Measurements from ENCODE around the gene FNDC3A.

FNDC3A gene

DNA sequence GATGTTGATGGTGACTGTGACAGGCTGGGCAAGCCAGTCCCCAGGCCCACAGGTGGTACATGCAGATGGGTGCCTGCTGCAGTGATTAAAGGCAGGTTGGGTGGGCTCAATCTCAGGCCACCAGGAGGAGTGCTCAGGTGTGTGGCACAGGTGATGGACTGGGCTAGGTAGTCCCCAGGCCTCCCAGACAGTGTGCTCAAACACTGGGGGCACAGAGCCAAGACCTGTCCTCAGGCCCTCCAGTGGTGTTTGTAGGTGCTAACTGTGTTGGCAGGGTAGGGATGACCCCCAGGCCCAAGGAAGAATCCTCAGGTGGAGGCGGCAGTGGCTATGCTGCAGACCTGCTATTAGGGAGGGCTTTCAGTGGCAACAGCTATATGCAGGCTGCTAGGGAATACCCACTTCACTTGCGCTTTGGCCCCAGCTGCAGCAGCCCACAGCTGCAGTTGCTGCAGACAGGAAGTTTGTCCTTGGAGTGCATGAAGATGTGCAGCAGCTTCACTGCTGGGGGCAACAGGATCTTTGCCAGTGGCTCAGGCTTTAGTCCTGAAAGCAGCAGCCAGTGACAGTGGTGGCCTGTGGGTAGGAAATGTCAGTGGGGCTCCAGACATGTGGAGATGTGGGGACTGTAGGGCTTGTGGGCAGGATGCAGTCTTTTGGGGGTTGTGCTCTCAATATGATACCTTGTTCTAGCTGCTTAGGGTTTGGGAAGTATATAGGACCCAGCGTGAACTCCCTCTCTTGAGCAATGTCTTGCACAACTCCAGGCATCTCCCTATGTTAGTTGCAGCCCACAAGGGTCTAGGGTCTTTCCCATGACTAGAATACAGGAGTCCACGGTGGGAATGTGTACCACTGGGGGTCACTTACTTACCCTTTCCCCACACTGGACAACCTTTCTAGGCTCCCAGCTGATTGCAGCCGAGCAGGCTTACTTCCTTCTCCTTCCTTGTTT, 190.4 kb downstream of the FNDC3A start:
- Histone ChIP-seq H3K27me3 (ENCODE audit: control insufficient read depth in 5 of 5, insufficient read depth in 4 of 5, low read length in 5 of 5) (no peaks in the 10 kb centered on the region), H3K9me3 (ENCODE audit: control insufficient read depth in 5 of 5, low read length in 5 of 5) (peaks cover 0 to 17% (median 13%) of the 10 kb centered on the region in 5 donors), H3K4me1 (ENCODE audit: control insufficient read depth in 5 of 5, insufficient read depth in 5 of 5, low read length in 5 of 5) (no peaks in the 10 kb centered on the region), H3K4me3 (ENCODE audit: low read depth in 1 of 5, low read length in 5 of 5) (no peak overlapping the region), H3K9ac (ENCODE audit: low read length in 5 of 5) (no peak overlapping the region), H3K27ac (ENCODE audit: low read depth, low read length) (no peak overlapping the region), H3K36me3 (ENCODE audit: control insufficient read depth in 5 of 5, insufficient read depth in 5 of 5, low read length in 5 of 5) (peaks cover 7 to 36% (median 25%) of the 10 kb centered on the region in 5 donors)

DNA sequence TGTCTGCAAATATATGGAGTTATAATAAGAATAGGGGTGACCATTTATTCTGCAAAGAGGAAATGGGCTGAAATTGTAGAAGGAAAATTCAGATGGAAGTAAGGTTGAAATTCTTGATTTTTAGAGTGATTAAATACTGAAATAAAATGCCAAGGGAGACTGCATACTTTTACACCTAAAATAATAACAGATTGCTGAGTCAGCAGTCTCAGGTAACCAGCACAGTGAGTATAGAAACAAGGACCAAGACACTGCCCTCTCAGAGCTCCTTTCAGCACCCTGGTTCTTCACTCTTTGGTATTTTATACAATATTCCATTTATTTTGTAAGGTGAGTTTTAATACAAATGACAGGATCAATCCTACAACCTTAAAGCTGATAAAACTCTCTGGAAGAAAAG, 195.6 kb downstream of the FNDC3A start:
- H3K9ac ChIP-seq (ENCODE audit: low read length in 5 of 5) = no peak overlapping the region
- H3K4me1 ChIP-seq (ENCODE audit: control insufficient read depth in 5 of 5, insufficient read depth in 5 of 5, low read length in 5 of 5) = no peaks in the 10 kb centered on the region
- H3K36me3 ChIP-seq (ENCODE audit: control insufficient read depth in 5 of 5, insufficient read depth in 5 of 5, low read length in 5 of 5) = peaks cover 10 to 32% (median 25%) of the 10 kb centered on the region in 5 donors
- H3K9me3 ChIP-seq (ENCODE audit: control insufficient read depth in 5 of 5, low read length in 5 of 5) = no peaks in the 10 kb centered on the region
- no peak overlapping the region for H3K4me3 ChIP-seq (ENCODE audit: low read depth in 1 of 5, low read length in 5 of 5)
- no peak overlapping the region for H3K27ac ChIP-seq (ENCODE audit: low read depth, low read length)
- no peaks in the 10 kb centered on the region for H3K27me3 ChIP-seq (ENCODE audit: control insufficient read depth in 5 of 5, insufficient read depth in 4 of 5, low read length in 5 of 5)

DNA sequence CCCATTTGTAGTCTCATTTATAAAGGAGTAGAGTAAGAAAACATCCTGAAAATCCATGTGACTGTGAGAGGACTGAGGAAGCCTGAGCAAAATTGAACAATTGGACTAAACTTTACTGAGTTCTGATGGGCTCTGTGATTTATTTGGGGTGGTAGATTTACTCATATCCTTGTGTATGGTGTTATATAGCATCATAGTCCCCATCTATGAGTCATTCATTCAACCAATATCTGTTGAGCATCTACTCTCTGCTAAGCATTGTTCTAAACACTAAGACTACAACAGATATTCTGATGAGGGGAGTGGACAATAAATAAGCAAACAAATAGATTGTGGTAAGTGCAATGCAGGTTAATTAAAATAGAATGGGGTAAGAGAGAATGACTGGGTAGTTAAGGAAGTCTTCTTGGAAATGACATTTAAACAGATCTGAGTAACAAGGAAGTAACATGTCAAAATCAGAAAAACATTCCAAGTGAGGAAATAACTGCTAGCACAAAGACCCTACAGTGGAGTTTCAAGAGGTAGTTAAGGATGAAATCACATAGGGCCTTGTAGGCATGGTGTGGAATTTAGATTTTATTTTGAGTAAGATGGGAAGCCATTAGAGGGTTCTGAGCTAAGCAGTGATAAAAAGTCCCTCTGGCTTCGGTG, 208.1 kb downstream of the FNDC3A start:
- Histone ChIP-seq H3K9me3 (ENCODE audit: control insufficient read depth in 5 of 5, low read length in 5 of 5) (no peaks in the 10 kb centered on the region), H3K27me3 (ENCODE audit: control insufficient read depth in 5 of 5, insufficient read depth in 4 of 5, low read length in 5 of 5) (no peaks in the 10 kb centered on the region), H3K36me3 (ENCODE audit: control insufficient read depth in 5 of 5, insufficient read depth in 5 of 5, low read length in 5 of 5) (peaks cover 34 to 47% (median 42%) of the 10 kb centered on the region in 5 donors), H3K9ac (ENCODE audit: low read length in 5 of 5) (no peak overlapping the region), H3K27ac (ENCODE audit: low read depth, low read length) (no peak overlapping the region), H3K4me1 (ENCODE audit: control insufficient read depth in 5 of 5, insufficient read depth in 5 of 5, low read length in 5 of 5) (no peaks in the 10 kb centered on the region), H3K4me3 (ENCODE audit: low read depth in 1 of 5, low read length in 5 of 5) (no peak overlapping the region)

DNA sequence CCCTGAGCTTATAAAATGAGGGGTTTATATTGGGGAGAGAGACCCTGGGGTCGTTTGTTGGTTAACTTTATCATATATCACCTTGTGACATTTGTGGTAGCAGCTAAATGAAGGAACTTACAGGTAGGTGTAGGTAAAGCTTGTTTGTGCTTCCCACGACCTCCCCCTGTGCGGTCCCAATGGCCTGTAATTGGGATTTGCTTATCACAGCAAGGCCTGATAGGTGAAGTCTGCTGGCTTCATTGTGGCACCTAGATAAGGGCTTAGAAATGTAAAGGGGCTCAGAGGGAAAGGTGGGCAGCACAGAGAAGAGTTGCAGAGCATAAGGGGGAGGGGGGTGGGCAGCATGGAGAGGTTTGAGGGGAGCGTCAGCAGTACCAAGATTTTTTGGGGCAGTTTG, 208.9 kb downstream of the FNDC3A start:
- Histone ChIP-seq H3K9ac (ENCODE audit: low read length in 5 of 5) (no peak overlapping the region), H3K36me3 (ENCODE audit: control insufficient read depth in 5 of 5, insufficient read depth in 5 of 5, low read length in 5 of 5) (peaks cover 34 to 50% (median 42%) of the 10 kb centered on the region in 5 donors), H3K4me1 (ENCODE audit: control insufficient read depth in 5 of 5, insufficient read depth in 5 of 5, low read length in 5 of 5) (no peaks in the 10 kb centered on the region), H3K27me3 (ENCODE audit: control insufficient read depth in 5 of 5, insufficient read depth in 4 of 5, low read length in 5 of 5) (no peaks in the 10 kb centered on the region), H3K4me3 (ENCODE audit: low read depth in 1 of 5, low read length in 5 of 5) (no peak overlapping the region), H3K27ac (ENCODE audit: low read depth, low read length) (no peak overlapping the region), H3K9me3 (ENCODE audit: control insufficient read depth in 5 of 5, low read length in 5 of 5) (no peaks in the 10 kb centered on the region)

DNA sequence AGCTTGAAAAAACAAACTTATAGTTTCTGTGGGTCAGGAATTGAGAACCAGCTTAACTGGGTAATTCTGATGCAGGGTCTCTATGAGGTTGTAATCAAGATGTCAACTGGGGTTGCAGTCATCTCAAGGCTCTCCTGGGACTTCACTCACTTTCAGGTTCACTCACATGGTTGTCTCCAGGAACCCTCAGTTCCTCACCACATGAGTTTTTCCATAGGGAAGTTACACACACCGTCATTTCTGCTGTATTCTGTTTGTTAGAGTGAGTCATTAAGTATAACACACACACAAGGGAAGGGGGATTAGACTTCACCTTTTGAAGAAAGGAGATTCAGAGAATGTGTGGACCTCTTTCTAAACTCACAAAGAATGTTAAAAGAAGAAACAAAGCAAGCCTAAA, 209.6 kb downstream of the FNDC3A start:
- H3K4me3 ChIP-seq (ENCODE audit: low read depth in 1 of 5, low read length in 5 of 5) = no peak overlapping the region
- H3K36me3 ChIP-seq (ENCODE audit: control insufficient read depth in 5 of 5, insufficient read depth in 5 of 5, low read length in 5 of 5) = peaks cover 33 to 47% (median 41%) of the 10 kb centered on the region in 5 donors
- H3K27ac ChIP-seq (ENCODE audit: low read depth, low read length) = no peak overlapping the region
- H3K27me3 ChIP-seq (ENCODE audit: control insufficient read depth in 5 of 5, insufficient read depth in 4 of 5, low read length in 5 of 5) = no peaks in the 10 kb centered on the region
- H3K9me3 ChIP-seq (ENCODE audit: control insufficient read depth in 5 of 5, low read length in 5 of 5) = no peaks in the 10 kb centered on the region
- no peaks in the 10 kb centered on the region for H3K4me1 ChIP-seq (ENCODE audit: control insufficient read depth in 5 of 5, insufficient read depth in 5 of 5, low read length in 5 of 5)
- no peak overlapping the region for H3K9ac ChIP-seq (ENCODE audit: low read length in 5 of 5)

DNA sequence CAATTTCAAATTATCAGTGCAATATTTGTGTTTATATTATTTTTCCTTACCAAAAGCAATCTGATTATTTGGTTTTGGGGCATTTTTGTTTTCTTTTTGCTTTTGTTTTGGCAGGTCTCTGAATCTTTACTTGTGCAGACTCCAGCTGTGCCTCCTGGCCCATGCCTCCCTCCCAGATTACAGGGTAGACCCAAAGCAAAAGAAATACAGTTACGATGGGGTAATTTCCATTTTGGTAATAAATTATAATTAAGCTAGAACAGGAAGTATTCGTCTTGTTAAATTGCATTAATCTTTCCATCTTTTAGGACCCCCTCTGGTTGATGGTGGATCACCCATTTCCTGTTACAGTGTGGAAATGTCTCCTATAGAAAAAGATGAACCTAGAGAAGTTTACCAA, 215.2 kb downstream of the FNDC3A start:
- Histone ChIP-seq H3K27me3 (ENCODE audit: control insufficient read depth in 5 of 5, insufficient read depth in 4 of 5, low read length in 5 of 5) (no peaks in the 10 kb centered on the region), H3K4me1 (ENCODE audit: control insufficient read depth in 5 of 5, insufficient read depth in 5 of 5, low read length in 5 of 5) (no peaks in the 10 kb centered on the region), H3K4me3 (ENCODE audit: low read depth in 1 of 5, low read length in 5 of 5) (no peak overlapping the region), H3K27ac (ENCODE audit: low read depth, low read length) (no peak overlapping the region), H3K9me3 (ENCODE audit: control insufficient read depth in 5 of 5, low read length in 5 of 5) (no peaks in the 10 kb centered on the region), H3K36me3 (ENCODE audit: control insufficient read depth in 5 of 5, insufficient read depth in 5 of 5, low read length in 5 of 5) (peaks cover 46 to 73% (median 52%) of the 10 kb centered on the region in 5 donors), H3K9ac (ENCODE audit: low read length in 5 of 5) (no peak overlapping the region)

DNA sequence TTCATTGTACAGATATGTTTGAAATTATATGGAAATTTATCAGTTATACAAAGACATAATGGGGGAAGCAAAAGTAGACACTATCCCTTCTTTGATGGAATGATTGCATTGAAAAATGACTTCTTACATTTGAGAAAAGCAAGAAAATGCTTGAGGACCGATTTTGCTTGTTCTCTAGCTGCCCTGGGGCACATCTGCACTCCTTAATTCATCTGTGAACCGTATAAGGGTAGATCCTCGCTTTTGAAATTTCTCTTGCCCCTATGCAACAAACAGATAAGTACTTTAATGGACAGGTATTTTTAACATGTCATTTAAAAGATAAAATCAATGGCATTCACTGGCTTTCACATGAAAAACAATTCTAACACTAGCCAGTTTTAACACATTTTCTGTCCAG, 230.9 kb downstream of the FNDC3A start:
- Histone ChIP-seq H3K4me3 (ENCODE audit: low read depth in 1 of 5, low read length in 5 of 5) (no peak overlapping the region), H3K27ac (ENCODE audit: low read depth, low read length) (no peak overlapping the region), H3K27me3 (ENCODE audit: control insufficient read depth in 5 of 5, insufficient read depth in 4 of 5, low read length in 5 of 5) (no peaks in the 10 kb centered on the region), H3K4me1 (ENCODE audit: control insufficient read depth in 5 of 5, insufficient read depth in 5 of 5, low read length in 5 of 5) (no peaks in the 10 kb centered on the region), H3K36me3 (ENCODE audit: control insufficient read depth in 5 of 5, insufficient read depth in 5 of 5, low read length in 5 of 5) (peaks cover 27 to 55% (median 50%) of the 10 kb centered on the region in 5 donors), H3K9me3 (ENCODE audit: control insufficient read depth in 5 of 5, low read length in 5 of 5) (no peaks in the 10 kb centered on the region), H3K9ac (ENCODE audit: low read length in 5 of 5) (no peak overlapping the region)

DNA sequence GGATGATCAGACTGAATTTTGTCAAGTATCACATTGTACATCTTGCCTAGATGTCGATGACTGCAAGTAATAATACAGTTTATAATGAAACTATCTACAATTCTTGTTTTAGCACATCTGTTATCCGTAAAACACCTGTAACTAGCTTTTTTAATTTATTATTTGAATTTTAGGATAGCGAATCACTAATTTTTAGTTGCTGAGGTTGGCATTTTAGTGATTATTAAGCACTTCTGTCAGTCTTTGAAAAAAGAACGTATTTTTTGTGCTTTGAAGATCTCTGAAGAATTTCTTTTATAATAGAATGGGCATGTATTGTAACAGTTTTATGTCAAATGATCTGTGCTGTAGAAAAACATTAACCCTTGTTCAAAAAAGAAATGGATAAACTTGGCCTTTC, 232.9 kb downstream of the FNDC3A start:
- no peaks in the 10 kb centered on the region for H3K4me1 ChIP-seq (ENCODE audit: control insufficient read depth in 5 of 5, insufficient read depth in 5 of 5, low read length in 5 of 5)
- H3K27ac ChIP-seq (ENCODE audit: low read depth, low read length) = no peak overlapping the region
- no peaks in the 10 kb centered on the region for H3K27me3 ChIP-seq (ENCODE audit: control insufficient read depth in 5 of 5, insufficient read depth in 4 of 5, low read length in 5 of 5)
- no peak overlapping the region for H3K4me3 ChIP-seq (ENCODE audit: low read depth in 1 of 5, low read length in 5 of 5)
- H3K36me3 ChIP-seq (ENCODE audit: control insufficient read depth in 5 of 5, insufficient read depth in 5 of 5, low read length in 5 of 5) = peaks cover 17 to 38% (median 36%) of the 10 kb centered on the region in 5 donors
- H3K9me3 ChIP-seq (ENCODE audit: control insufficient read depth in 5 of 5, low read length in 5 of 5) = no peaks in the 10 kb centered on the region
- no peak overlapping the region for H3K9ac ChIP-seq (ENCODE audit: low read length in 5 of 5)

DNA sequence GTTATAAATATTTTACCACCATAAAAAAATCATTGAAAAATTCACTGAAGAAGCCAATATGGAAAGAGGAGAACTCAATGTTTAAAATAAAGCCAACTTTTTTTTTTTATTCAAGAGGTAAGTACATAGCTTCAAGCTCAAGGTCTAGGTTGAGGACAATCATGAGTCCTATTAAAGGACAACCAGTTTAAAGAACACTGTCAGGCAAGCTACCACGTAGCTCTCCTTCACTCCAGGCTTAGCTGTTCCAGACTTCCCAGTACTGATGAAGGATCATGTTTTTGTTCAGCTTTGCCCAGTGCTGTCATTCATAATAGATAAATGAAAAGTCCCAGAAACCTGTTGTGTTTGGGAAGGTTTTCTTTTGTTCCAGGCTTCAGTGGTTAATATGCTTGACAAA, 234.4 kb downstream of the FNDC3A start:
- no peaks in the 10 kb centered on the region for H3K27me3 ChIP-seq (ENCODE audit: control insufficient read depth in 5 of 5, insufficient read depth in 4 of 5, low read length in 5 of 5)
- no peak overlapping the region for H3K9ac ChIP-seq (ENCODE audit: low read length in 5 of 5)
- H3K27ac ChIP-seq (ENCODE audit: low read depth, low read length) = no peak overlapping the region
- no peaks in the 10 kb centered on the region for H3K9me3 ChIP-seq (ENCODE audit: control insufficient read depth in 5 of 5, low read length in 5 of 5)
- peaks cover 0 to 4% (median 0%) of the 10 kb centered on the region in 5 donors for H3K4me1 ChIP-seq (ENCODE audit: control insufficient read depth in 5 of 5, insufficient read depth in 5 of 5, low read length in 5 of 5)
- H3K36me3 ChIP-seq (ENCODE audit: control insufficient read depth in 5 of 5, insufficient read depth in 5 of 5, low read length in 5 of 5) = peaks cover 8 to 27% (median 22%) of the 10 kb centered on the region in 5 donors
- H3K4me3 ChIP-seq (ENCODE audit: low read depth in 1 of 5, low read length in 5 of 5) = no peak overlapping the region

DNA sequence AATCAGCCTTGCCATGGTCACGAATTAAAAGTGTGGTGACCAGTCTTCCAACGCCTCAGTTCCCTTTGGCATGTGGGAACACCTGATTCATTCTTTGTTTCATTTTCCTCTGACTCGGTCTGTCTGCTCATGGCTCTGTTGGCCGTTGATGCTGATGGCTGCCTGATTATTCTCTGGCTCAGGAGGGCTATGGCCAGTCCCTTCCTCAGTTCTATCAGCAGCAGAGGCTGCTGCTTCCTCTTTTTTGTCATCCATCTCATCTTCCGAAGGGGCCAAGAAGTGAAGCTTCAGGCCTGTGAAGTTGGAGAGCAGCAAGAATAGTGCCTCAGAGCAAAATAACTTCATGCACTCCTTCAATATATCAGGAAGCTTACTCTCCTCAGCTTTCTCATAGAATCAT, 235.0 kb downstream of the FNDC3A start:
- H3K9ac ChIP-seq (ENCODE audit: low read length in 5 of 5) = no peak overlapping the region
- peaks cover 8 to 27% (median 22%) of the 10 kb centered on the region in 5 donors for H3K36me3 ChIP-seq (ENCODE audit: control insufficient read depth in 5 of 5, insufficient read depth in 5 of 5, low read length in 5 of 5)
- H3K27me3 ChIP-seq (ENCODE audit: control insufficient read depth in 5 of 5, insufficient read depth in 4 of 5, low read length in 5 of 5) = no peaks in the 10 kb centered on the region
- no peak overlapping the region for H3K4me3 ChIP-seq (ENCODE audit: low read depth in 1 of 5, low read length in 5 of 5)
- no peak overlapping the region for H3K27ac ChIP-seq (ENCODE audit: low read depth, low read length)
- H3K4me1 ChIP-seq (ENCODE audit: control insufficient read depth in 5 of 5, insufficient read depth in 5 of 5, low read length in 5 of 5) = peaks cover 0 to 4% (median 0%) of the 10 kb centered on the region in 5 donors
- no peaks in the 10 kb centered on the region for H3K9me3 ChIP-seq (ENCODE audit: control insufficient read depth in 5 of 5, low read length in 5 of 5)

Data from subcutaneous abdominal adipose tissue (tissue), 5 donors.